T-cell (primary cell): Measurements from ENCODE around the gene SPECC1. TPM values are rescaled to one million over a fixed set of nuclear protein-coding genes. Genes with fewer than 3 reads are reported as not detected.
"Not testable (repeated sequence)": the region's sequence is repeated elsewhere in the genome, so short reads cannot be mapped to it uniquely, and the experiment has no call there.

ENCODE experiments used
- ATAC-seq, 4 experiments: fragments of 200-7000 bp in 3 of 4; fragments of 150-1000 bp in 1 of 4; cut with Tn5 transposase; replicated peaks in 1 of 4; 1 replicate in 3 of 4; 2 replicates in 1 of 4; pipeline ENCODE4 v1.10.0; 2021; ENCODE audit warnings: moderate library complexity in 3 of 4, mild to moderate bottlenecking in 2 of 4, moderate number of reproducible peaks in 1 of 4
- CTCF ChIA-PET, 2 donors: fragments of 300-600 bp; sonication (Branson Sonifier 250); formaldehyde crosslinking; loops; one replicate each; lab custom pipeline; 2022; ENCODE audit warnings: antibody characterized with exemption in 2 of 2; lab: Charles Lee
- POLR2A ChIA-PET, 2 donors: fragments of 300-600 bp; sonication (Branson Sonifier 250); formaldehyde crosslinking; loops; one replicate each; lab custom pipeline; 2022; ENCODE audit warnings: antibody characterized with exemption in 2 of 2; lab: Charles Lee
- DNase-seq, 35 experiments: peaks; one replicate each; pipeline versions ENCODE4 v3.0.0 to v3.0.0-alpha.2; 2013 to 2023
- H3K27ac ChIP-seq: one replicate; pipeline ENCODE4 v1.5.1; 2013; ENCODE audit warnings: low read length
- H3K27me3 ChIP-seq, 2 experiments: replicated peaks in 1 of 2; 1 replicate in 1 of 2; 2 replicates in 1 of 2; pipeline versions ENCODE4 v1.6.1 to v1.7.0; 2013; ENCODE audit warnings: low read length in 1 of 2, mixed read lengths in 1 of 2; ENCODE audit not compliant: control insufficient read depth in 2 of 2, insufficient read depth in 2 of 2; ENCODE audit errors: extremely low read depth in 1 of 2
- H3K36me3 ChIP-seq, 2 donors: 1 replicate in 1 of 2; 2 replicates in 1 of 2; pipeline versions ENCODE4 v1.6.1 to v1.7.0; 2013; ENCODE audit warnings: low read length in 1 of 2; ENCODE audit not compliant: control insufficient read depth in 2 of 2, insufficient read depth in 1 of 2; ENCODE audit errors: extremely low read depth in 1 of 2
- H3K4me1 ChIP-seq, 2 experiments: 1 replicate in 1 of 2; 2 replicates in 1 of 2; pipeline versions ENCODE4 v1.6.1 to v1.7.0; 2013; ENCODE audit warnings: low read length in 2 of 2, mixed read lengths in 1 of 2; ENCODE audit not compliant: insufficient read depth in 2 of 2, control insufficient read depth in 1 of 2; ENCODE audit errors: extremely low read depth in 1 of 2
- H3K4me3 ChIP-seq, 2 donors: 1 replicate in 1 of 2; 2 replicates in 1 of 2; pipeline versions ENCODE4 v1.5.1 to v1.7.0; 2013; ENCODE audit warnings: mild to moderate bottlenecking in 2 of 2, low read length in 1 of 2, moderate library complexity in 1 of 2; ENCODE audit not compliant: control insufficient read depth in 1 of 2; ENCODE audit errors: extremely low read depth in 1 of 2
- H3K9me3 ChIP-seq: 2 replicates; pipeline ENCODE4 v1.7.0; 2013
- H3K27ac Mint-ChIP-seq, 2 donors: one replicate each; pipeline ENCODE4 v1.8.0; 2020 to 2021; ENCODE audit warnings: mild to moderate bottlenecking in 2 of 2, mixed read lengths in 2 of 2
- H3K27me3 Mint-ChIP-seq, 2 donors: one replicate each; pipeline ENCODE4 v1.8.0; 2021 to 2022; ENCODE audit warnings: mixed read lengths in 2 of 2
- H3K36me3 Mint-ChIP-seq: one replicate; pipeline ENCODE4 v1.8.0; 2021; ENCODE audit warnings: mixed read lengths
- H3K4me1 Mint-ChIP-seq, 3 donors: one replicate each; pipeline ENCODE4 v1.8.0; 2020 to 2022; ENCODE audit warnings: mixed read lengths in 3 of 3, mild to moderate bottlenecking in 1 of 3
- H3K4me3 Mint-ChIP-seq, 3 donors: one replicate each; pipeline ENCODE4 v1.8.0; 2020 to 2022; ENCODE audit warnings: mild to moderate bottlenecking in 3 of 3, mixed read lengths in 3 of 3, moderate library complexity in 3 of 3
- H3K9me3 Mint-ChIP-seq, 3 donors: one replicate each; pipeline ENCODE4 v1.8.0; 2020 to 2022; ENCODE audit warnings: mixed read lengths in 3 of 3
- WGBS: methylation state at CpG from one replicate; pipeline ENCODE4 v1.1.5; 2013; ENCODE audit warnings: missing lambda C conversion rate; ENCODE audit not compliant: insufficient coverage; 5-methylcytosine and 5-hydroxymethylcytosine counted together
- total RNA-seq, 35 experiments: library from RNA in 6 of 35; stranded (reverse) in 6 of 35; fragments of 120-200 nt in 1 of 35; gene quantifications; one replicate each; pipeline versions ENCODE4 v1.2.1 to v1.2.4 and lab custom pipeline; 2013 to 2026

SPECC1 gene
- total RNA-seq, 5 donors from 2014 or later (not counting 1 experiment from before 2014, with no cell fraction given): 3.9 to 12.9 (median 6.0) TPM

DNA sequence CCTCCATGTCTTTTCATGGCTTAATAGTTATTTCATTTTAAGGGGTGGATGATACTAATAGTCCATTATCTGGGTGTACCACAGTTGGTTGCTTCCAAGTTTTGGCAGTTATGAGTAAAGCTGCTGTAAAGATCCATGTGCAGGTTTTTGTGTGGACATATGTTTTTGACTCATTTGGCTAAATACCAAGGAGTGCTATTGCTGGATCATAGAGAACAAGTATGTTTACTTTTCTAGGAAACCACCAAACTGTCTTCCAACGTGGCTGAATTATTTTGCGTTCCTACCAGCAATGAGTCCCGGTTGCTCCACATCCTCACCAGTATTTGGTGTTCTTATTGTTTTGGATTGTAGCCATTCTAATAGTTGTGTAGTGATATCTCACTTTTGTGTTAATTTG is 181.9 kb downstream of the SPECC1 start:
- DNase-seq: no peak
- Histone ChIP-seq H3K9me3 (no peaks in the 10 kb centered on the region), H3K27me3 (no peaks in the 10 kb centered on the region), H3K36me3 (no peaks in the 10 kb centered on the region), H3K4me1 (no peaks in the 10 kb centered on the region), H3K4me3 (no peak overlapping the region), H3K27ac (no peak overlapping the region)
- ChIA-PET CTCF (no interaction called here), POLR2A (interaction anchor here in 1 of 2 donors (0.6 kb wide), 1 partner anchor 548 kb away, joined by 3 read pairs; no protein-coding TSS in a partner anchor)
- ATAC-seq: no peak
- no peaks in the 10 kb centered on the region for H3K27me3 Mint-ChIP-seq
- no peaks in the 10 kb centered on the region for H3K4me1 Mint-ChIP-seq
- peaks cover 2% of the 10 kb centered on the region for H3K36me3 Mint-ChIP-seq
- no CpG with 5 or more reads among the region's 3 CpGs for WGBS
- H3K27ac Mint-ChIP-seq: no peak overlapping the region
- H3K4me3 Mint-ChIP-seq: no peak overlapping the region
- no peaks in the 10 kb centered on the region for H3K9me3 Mint-ChIP-seq

DNA sequence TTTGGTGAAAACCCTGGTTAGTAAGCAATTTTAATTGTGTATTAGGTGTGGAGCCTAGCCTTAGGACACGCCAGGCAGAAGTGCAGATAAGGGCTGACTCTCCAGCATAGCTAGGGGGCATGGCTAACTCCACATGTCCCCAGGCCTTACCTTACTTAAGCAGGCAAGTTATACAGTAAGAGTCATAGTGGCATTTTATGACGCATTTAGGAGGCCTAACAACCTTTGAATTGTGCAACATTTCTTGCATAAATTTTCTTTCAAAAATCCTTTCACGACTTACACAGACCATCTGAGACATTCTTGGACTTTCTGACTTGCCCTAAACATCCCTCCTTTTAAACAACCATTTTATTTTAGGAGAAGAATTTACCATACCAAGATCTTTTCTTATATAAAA is 187.1 kb downstream of the SPECC1 start:
- H3K4me1 ChIP-seq, H3K9me3 ChIP-seq, DNase-seq, POLR2A ChIA-PET, H3K36me3 ChIP-seq, H3K27me3 ChIP-seq, H3K27me3 Mint-ChIP-seq, H3K4me3 ChIP-seq, H3K27ac ChIP-seq, H3K4me3 Mint-ChIP-seq, H3K36me3 Mint-ChIP-seq, H3K9me3 Mint-ChIP-seq, ATAC-seq, CTCF ChIA-PET, H3K4me1 Mint-ChIP-seq, H3K27ac Mint-ChIP-seq: not testable (repeated sequence)
- no CpG with 5 or more reads among the region's 3 CpGs for WGBS

DNA sequence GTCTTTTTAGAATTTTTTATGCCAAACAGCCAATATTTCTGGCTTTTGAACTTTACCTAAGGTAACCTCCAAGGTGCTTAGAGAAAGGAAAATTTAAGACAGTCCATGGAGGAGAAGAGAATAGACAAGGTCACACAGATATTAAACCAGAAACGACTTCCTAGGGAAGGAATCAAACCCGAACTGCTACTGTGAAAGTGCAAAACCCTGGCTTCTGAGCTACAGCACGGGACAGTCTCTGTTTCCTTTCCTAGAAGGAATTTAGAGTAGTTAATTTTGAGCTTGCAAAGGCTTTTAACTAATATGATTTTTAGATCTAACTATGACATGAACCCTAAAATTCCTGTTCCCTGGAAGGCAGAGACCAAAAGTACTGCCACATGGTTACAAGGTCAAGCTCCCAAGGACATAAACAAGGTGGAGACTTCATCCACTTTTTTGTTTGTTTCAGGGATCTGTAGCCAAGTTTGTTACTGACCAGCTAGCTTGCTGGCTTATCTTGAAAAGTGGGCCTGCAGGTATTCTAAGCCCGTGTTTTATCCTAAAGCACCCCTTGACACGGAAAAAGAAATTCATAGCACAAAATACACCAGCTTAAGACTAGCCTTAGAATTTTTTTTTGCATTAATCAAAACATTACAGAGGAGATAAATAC is 188.2 kb downstream of the SPECC1 start:
- DNase-seq: no peak
- no peak overlapping the region for H3K27ac Mint-ChIP-seq
- POLR2A ChIA-PET: no interaction called here
- Histone ChIP-seq H3K36me3 (no peaks in the 10 kb centered on the region), H3K9me3 (no peaks in the 10 kb centered on the region), H3K27me3 (no peaks in the 10 kb centered on the region), H3K4me3 (no peak overlapping the region), H3K4me1 (no peaks in the 10 kb centered on the region), H3K27ac (no peak overlapping the region)
- CTCF ChIA-PET: no interaction called here
- H3K36me3 Mint-ChIP-seq: peaks cover 5% of the 10 kb centered on the region
- no peak overlapping the region for H3K4me3 Mint-ChIP-seq
- no peak for ATAC-seq
- WGBS: 60% methylated on average over 1 of the region's 5 CpGs
- no peaks in the 10 kb centered on the region for H3K4me1 Mint-ChIP-seq
- H3K9me3 Mint-ChIP-seq: peaks cover 3 to 9% (median 3%) of the 10 kb centered on the region in 3 donors
- no peaks in the 10 kb centered on the region for H3K27me3 Mint-ChIP-seq

DNA sequence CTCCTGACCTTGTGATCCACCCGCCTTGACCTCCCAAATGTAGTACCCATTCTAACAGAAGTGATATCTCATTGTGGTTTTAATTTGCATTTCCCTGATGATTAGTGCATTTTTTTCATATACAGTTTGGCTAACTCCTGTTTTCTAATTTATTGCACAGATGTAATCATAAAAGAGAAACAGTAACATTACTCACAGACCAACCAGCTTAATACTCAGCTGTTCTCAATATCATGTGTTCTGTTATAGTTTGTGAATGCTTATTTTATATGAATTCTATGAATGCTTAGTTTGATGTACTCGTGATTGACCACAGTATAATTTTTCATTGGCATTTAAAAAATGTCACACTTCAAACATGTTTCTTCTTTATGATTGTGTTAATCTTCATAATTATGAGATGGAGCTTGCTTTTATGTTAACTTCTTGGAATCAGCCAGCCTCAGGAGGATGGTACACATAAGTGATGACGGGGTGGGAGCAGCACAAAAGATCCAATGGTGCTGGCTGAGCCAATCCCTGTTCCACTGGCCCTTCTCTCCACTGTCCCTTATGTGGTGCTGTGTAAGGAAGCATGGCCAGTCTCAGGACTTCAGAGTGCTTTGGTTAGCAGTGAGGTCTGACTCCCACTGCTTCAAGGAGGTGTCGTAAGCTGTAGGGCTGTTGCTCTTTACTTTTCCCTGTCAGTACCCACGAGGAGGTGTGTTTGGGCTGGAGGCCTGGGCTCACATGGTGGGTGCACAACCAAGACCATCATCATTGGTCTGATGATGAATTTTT is 191.0 kb downstream of the SPECC1 start:
- DNase-seq: no peak
- WGBS: 71% methylated on average over 2 of the region's 5 CpGs
- peaks cover 3% of the 10 kb centered on the region for H3K36me3 Mint-ChIP-seq
- H3K4me1 Mint-ChIP-seq: peaks cover 0 to 6% (median 5%) of the 10 kb centered on the region in 3 donors
- Histone ChIP-seq H3K4me1 (no peaks in the 10 kb centered on the region), H3K36me3 (no peaks in the 10 kb centered on the region), H3K27me3 (no peaks in the 10 kb centered on the region), H3K9me3 (no peaks in the 10 kb centered on the region), H3K27ac (no peak overlapping the region), H3K4me3 (no peak overlapping the region)
- no peak for ATAC-seq
- ChIA-PET POLR2A (no interaction called here), CTCF (no interaction called here)
- peaks cover 3 to 9% (median 3%) of the 10 kb centered on the region in 3 donors for H3K9me3 Mint-ChIP-seq
- no peaks in the 10 kb centered on the region for H3K27me3 Mint-ChIP-seq
- no peak overlapping the region for H3K27ac Mint-ChIP-seq
- no peak overlapping the region for H3K4me3 Mint-ChIP-seq

DNA sequence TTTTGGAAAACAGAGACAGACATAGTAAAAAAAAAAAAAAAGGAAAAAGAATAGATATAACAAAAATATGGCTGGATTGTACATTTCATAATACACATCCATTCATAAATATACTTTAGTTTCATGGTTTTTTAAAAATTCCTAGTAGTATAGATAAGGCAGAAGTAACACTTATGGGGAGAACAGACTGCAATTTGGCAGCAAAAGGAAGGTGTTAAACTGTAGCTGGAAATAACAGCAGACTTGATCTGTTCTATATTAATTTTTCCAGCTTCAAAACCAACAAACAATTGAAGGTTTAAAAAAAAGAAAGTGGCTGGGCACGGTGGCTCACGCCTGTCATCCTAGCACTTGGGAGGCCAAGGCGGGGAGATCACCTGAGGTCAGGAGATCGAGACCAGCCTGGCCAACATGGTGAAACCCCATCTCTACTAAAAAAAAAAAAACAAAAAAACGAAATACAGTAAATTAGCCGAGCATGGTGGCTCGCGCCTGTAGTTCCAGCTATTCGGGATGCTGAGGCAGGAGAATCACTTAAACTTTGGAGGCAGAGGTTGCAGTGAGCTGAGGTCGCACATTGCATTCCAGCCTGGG is 191.8 kb downstream of the SPECC1 start:
- H3K9me3 Mint-ChIP-seq: peaks cover 3 to 9% (median 3%) of the 10 kb centered on the region in 3 donors
- no peak overlapping the region for H3K4me3 Mint-ChIP-seq
- Histone ChIP-seq H3K4me1 (peaks cover 2 to 3% of the 10 kb centered on the region in 2 experiments), H3K36me3 (no peaks in the 10 kb centered on the region), H3K27me3 (no peaks in the 10 kb centered on the region), H3K4me3 (no peak overlapping the region), H3K27ac (no peak overlapping the region), H3K9me3 (no peaks in the 10 kb centered on the region)
- H3K27me3 Mint-ChIP-seq: no peaks in the 10 kb centered on the region
- 100% methylated on average over 4 of the region's 10 CpGs for WGBS
- peaks cover 3% of the 10 kb centered on the region for H3K36me3 Mint-ChIP-seq
- CTCF ChIA-PET: no interaction called here
- POLR2A ChIA-PET: interaction anchor here in 1 of 2 donors (0.9 kb wide), 1 partner anchor 24 kb away, joined by 3 read pairs; no protein-coding TSS in a partner anchor
- peaks cover 7 to 13% (median 12%) of the 10 kb centered on the region in 3 donors for H3K4me1 Mint-ChIP-seq
- H3K27ac Mint-ChIP-seq: no peak overlapping the region
- DNase-seq (no peak), ATAC-seq (no peak)

DNA sequence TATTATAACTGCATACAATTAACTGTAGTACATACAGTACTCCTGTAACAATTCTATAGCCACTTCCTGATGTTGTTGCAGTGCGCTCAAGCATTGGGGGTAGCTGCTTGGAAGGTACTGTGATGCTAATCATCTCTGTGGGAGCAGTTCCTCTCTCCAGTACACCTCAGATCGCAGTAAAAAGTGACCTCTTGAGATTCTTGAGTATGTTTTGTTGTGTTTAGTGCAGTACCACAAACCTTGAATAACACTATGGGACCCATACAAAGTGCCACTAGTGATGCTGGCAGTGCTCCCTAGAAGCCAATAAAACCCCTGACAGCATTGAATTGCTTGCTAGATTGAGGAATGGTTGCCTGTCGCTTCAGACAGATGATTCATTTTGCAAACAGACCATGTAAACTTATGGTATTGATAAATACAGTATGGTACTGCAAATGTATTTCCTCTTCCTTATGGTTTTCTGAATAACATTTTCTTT is 193.0 kb downstream of the SPECC1 start:
- peaks cover 18 to 23% (median 23%) of the 10 kb centered on the region in 3 donors for H3K4me1 Mint-ChIP-seq
- DNase-seq: no peak
- H3K27me3 ChIP-seq: no peaks in the 10 kb centered on the region
- no peak overlapping the region for H3K4me3 Mint-ChIP-seq
- WGBS: no CpG with 5 or more reads among the region's 3 CpGs
- H3K9me3 Mint-ChIP-seq: peaks cover 3 to 9% (median 3%) of the 10 kb centered on the region in 3 donors
- no peaks in the 10 kb centered on the region for H3K36me3 ChIP-seq
- no peak for ATAC-seq
- H3K27me3 Mint-ChIP-seq: no peaks in the 10 kb centered on the region
- peaks cover 3% of the 10 kb centered on the region for H3K36me3 Mint-ChIP-seq
- ChIA-PET POLR2A (no interaction called here), CTCF (no interaction called here)
- no peak overlapping the region for H3K27ac Mint-ChIP-seq
- no peak overlapping the region for H3K27ac ChIP-seq
- peaks cover 4 to 14% of the 10 kb centered on the region in 2 experiments for H3K4me1 ChIP-seq
- H3K4me3 ChIP-seq: no peak overlapping the region
- no peaks in the 10 kb centered on the region for H3K9me3 ChIP-seq
